ENCODE data around the gene SNX33. TPM values are rescaled to one million over a fixed set of nuclear protein-coding genes. Genes with fewer than 3 reads are reported as not detected.

Gene SNX33
- total RNA-seq, 1 experiment from 2014 or later: 19.8 TPM

GRCh38 chr15:75653347-75653913 lies 5.7 kb downstream of the SNX33 start:
- CTCF ChIA-PET: interaction anchor here (0.6 to 1.5 kb wide), 7 partner anchors 15 to 286 kb away, joined by 3 to 5 read pairs (median 3); partner anchors contain the start of gene PTPN9
- H3K27me3 Mint-ChIP-seq (ENCODE audit: low read depth): no peaks in the 10 kb centered on the region
- peak overlapping the region; percentile 54; the same call in 1 of the 2 replicates for H3K27ac Mint-ChIP-seq
- H3K4me1 Mint-ChIP-seq: peaks cover 49% of the 10 kb centered on the region
- TF ChIP-seq ELF4 (CRISPR knock-in tag; IDR thresholded peaks at IDR 0.05; ENCODE audit: low read depth) (no peak), CREB1 (CRISPR knock-in tag; IDR thresholded peaks at IDR 0.05) (no peak), ZBTB21 (CRISPR knock-in tag; IDR thresholded peaks at IDR 0.05; ENCODE audit: borderline replicate concordance) (no peak), ZNF263 (CRISPR knock-in tag; IDR thresholded peaks at IDR 0.05; ENCODE audit: low read depth) (peak; percentile 26; the same call in 1 of the 2 replicates)
- TF ChIP-seq, protein P1, sequence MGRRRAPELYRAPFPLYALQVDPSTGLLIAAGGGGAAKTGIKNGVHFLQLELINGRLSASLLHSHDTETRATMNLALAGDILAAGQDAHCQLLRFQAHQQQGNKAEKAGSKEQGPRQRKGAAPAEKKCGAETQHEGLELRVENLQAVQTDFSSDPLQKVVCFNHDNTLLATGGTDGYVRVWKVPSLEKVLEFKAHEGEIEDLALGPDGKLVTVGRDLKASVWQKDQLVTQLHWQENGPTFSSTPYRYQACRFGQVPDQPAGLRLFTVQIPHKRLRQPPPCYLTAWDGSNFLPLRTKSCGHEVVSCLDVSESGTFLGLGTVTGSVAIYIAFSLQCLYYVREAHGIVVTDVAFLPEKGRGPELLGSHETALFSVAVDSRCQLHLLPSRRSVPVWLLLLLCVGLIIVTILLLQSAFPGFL (CRISPR knock-in tag; IDR thresholded peaks at IDR 0.05; ENCODE audit: borderline replicate concordance): no peak
- no peak overlapping the region for H3K4me3 Mint-ChIP-seq
- DNase-seq (ENCODE audit: low spot score): no peak
- ATAC-seq: no peak
- H3K9me3 Mint-ChIP-seq: no peaks in the 10 kb centered on the region
- peaks cover 25% of the 10 kb centered on the region for H3K36me3 Mint-ChIP-seq
- POLR2A ChIA-PET: interaction anchor here (0.6 to 0.7 kb wide), 3 partner anchors 202 to 674 kb away, joined by 3 read pairs; partner anchors contain the start of gene SIN3A

- Mint-ChIP-seq H3K4me1 (peaks cover 41% of the 10 kb centered on the region), H3K36me3 (peaks cover 25% of the 10 kb centered on the region)
Observed at GRCh38 chr15:75654201-75654907, 6.6 kb downstream of the SNX33 start.

More at GRCh38 chr15:75654201-75654907, 6.6 kb downstream of the SNX33 start:
- Mint-ChIP-seq H3K27me3 (ENCODE audit: low read depth) (no peaks in the 10 kb centered on the region), H3K4me3 (no peak overlapping the region), H3K27ac (no peak overlapping the region), H3K9me3 (no peaks in the 10 kb centered on the region)
- ATAC-seq: no peak
- CTCF ChIA-PET: interaction anchor here (1.0 to 1.5 kb wide), 4 partner anchors 57 to 287 kb away, joined by 3 to 5 read pairs (median 3); partner anchors contain the start of gene PTPN9
- DNase-seq (ENCODE audit: low spot score): no peak
- POLR2A ChIA-PET: interaction anchor here (0.6 to 0.7 kb wide), 2 partner anchors 318 to 445 kb away, joined by 3 read pairs; no protein-coding TSS in a partner anchor
- no peak for TF ChIP-seq IRF2 (CRISPR knock-in tag; IDR thresholded peaks at IDR 0.05; ENCODE audit: borderline replicate concordance, low read depth)
- no peak for TF ChIP-seq ESRRA (CRISPR knock-in tag; IDR thresholded peaks at IDR 0.05; ENCODE audit: borderline replicate concordance)
- no peak for TF ChIP-seq ZNF416 (CRISPR knock-in tag; IDR thresholded peaks at IDR 0.05)
- TF ChIP-seq PRDM15 (CRISPR knock-in tag; IDR thresholded peaks at IDR 0.05): no peak
- TF ChIP-seq, protein P2, sequence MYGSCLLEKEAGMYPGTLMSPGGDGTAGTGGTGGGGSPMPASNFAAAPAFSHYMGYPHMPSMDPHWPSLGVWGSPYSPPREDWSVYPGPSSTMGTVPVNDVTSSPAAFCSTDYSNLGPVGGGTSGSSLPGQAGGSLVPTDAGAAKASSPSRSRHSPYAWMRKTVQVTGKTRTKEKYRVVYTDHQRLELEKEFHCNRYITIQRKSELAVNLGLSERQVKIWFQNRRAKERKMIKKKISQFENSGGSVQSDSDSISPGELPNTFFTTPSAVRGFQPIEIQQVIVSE (CRISPR knock-in tag; IDR thresholded peaks at IDR 0.05; ENCODE audit: borderline replicate concordance): no peak
- no peak for TF ChIP-seq KAT7 (CRISPR knock-in tag; IDR thresholded peaks at IDR 0.05; ENCODE audit: borderline replicate concordance)
- TF ChIP-seq, protein P3, sequence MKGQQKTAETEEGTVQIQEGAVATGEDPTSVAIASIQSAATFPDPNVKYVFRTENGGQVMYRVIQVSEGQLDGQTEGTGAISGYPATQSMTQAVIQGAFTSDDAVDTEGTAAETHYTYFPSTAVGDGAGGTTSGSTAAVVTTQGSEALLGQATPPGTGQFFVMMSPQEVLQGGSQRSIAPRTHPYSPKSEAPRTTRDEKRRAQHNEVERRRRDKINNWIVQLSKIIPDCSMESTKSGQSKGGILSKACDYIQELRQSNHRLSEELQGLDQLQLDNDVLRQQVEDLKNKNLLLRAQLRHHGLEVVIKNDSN (CRISPR knock-in tag; IDR thresholded peaks at IDR 0.05): no peak
- no peak for TF ChIP-seq ATF2 (CRISPR knock-in tag; IDR thresholded peaks at IDR 0.05; ENCODE audit: borderline replicate concordance, low read depth)
- no peak for TF ChIP-seq ETV6 (CRISPR knock-in tag; IDR thresholded peaks at IDR 0.05)
- TF ChIP-seq, protein P4, sequence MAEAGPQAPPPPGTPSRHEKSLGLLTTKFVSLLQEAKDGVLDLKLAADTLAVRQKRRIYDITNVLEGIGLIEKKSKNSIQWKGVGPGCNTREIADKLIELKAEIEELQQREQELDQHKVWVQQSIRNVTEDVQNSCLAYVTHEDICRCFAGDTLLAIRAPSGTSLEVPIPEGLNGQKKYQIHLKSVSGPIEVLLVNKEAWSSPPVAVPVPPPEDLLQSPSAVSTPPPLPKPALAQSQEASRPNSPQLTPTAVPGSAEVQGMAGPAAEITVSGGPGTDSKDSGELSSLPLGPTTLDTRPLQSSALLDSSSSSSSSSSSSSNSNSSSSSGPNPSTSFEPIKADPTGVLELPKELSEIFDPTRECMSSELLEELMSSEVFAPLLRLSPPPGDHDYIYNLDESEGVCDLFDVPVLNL (CRISPR knock-in tag; IDR thresholded peaks at IDR 0.05; ENCODE audit: borderline replicate concordance, low read depth): no peak
- TF ChIP-seq, protein P1 (CRISPR knock-in tag; IDR thresholded peaks at IDR 0.05; ENCODE audit: borderline replicate concordance): no peak
- TF ChIP-seq MYBL2 (CRISPR knock-in tag; IDR thresholded peaks at IDR 0.05): no peak
- no peak for TF ChIP-seq MAX (CRISPR knock-in tag; IDR thresholded peaks at IDR 0.05)
- TF ChIP-seq NR2C2 (CRISPR knock-in tag; IDR thresholded peaks at IDR 0.05): no peak
- no peak for TF ChIP-seq EMX1 (CRISPR knock-in tag; IDR thresholded peaks at IDR 0.05)
- no peak for TF ChIP-seq NFE2L1 (CRISPR knock-in tag; IDR thresholded peaks at IDR 0.05)
- TF ChIP-seq SMAD4 (CRISPR knock-in tag; IDR thresholded peaks at IDR 0.05): no peak
- TF ChIP-seq SP1 (CRISPR knock-in tag; conservative IDR thresholded peaks at IDR 0.05): no peak

Measured in WTC11 (cell line).